Heart right ventricle (tissue), 16 donors: Measurements from ENCODE around the gene RPLP2. TPM values are rescaled to one million over a fixed set of nuclear protein-coding genes. Genes with fewer than 3 reads are reported as not detected.

ENCODE experiments used
- ATAC-seq, 8 donors: fragments of 200-7000 bp; cut with Tn5 transposase; one replicate each; pipeline ENCODE4 v1.9.1; 2020; ENCODE audit warnings: mild to moderate bottlenecking in 8 of 8, moderate library complexity in 8 of 8, moderate number of reproducible peaks in 1 of 8
- DNase-seq, 2 donors: peaks; one replicate each; pipeline ENCODE4 v3.0.0-alpha.2; 2020
- H3K27ac ChIP-seq, 10 donors: fragments of 200-600 bp; sonication (generic) in 2 of 10; one replicate each; pipeline versions ENCODE4 v1.5.0 to v1.8.0; 2020 to 2022; ENCODE audit warnings: mild to moderate bottlenecking in 3 of 10
- H3K27me3 ChIP-seq, 7 donors: fragments of 200-600 bp; one replicate each; pipeline ENCODE4 v1.8.0; 2021 to 2022; ENCODE audit warnings: mild to moderate bottlenecking in 2 of 7
- H3K36me3 ChIP-seq, 9 donors: fragments of 200-600 bp; sonication (generic) in 1 of 9; one replicate each; pipeline versions ENCODE4 v1.5.0 to v1.8.0; 2020 to 2022; ENCODE audit warnings: mild to moderate bottlenecking in 2 of 9
- H3K4me1 ChIP-seq, 9 donors: fragments of 200-600 bp; sonication (generic) in 1 of 9; one replicate each; pipeline versions ENCODE4 v1.5.0 to v1.8.0; 2020 to 2022; ENCODE audit warnings: mild to moderate bottlenecking in 4 of 9
- H3K4me3 ChIP-seq, 10 donors: fragments of 200-600 bp; sonication (generic) in 2 of 10; one replicate each; pipeline versions ENCODE4 v1.5.0 to v1.8.0; 2020 to 2022; ENCODE audit warnings: mild to moderate bottlenecking in 7 of 10, moderate library complexity in 2 of 10
- H3K9me3 ChIP-seq, 11 donors: fragments of 200-600 bp in 10 of 11; sonication (generic) in 2 of 11; one replicate each; pipeline versions ENCODE4 v1.5.0 to v1.8.0; 2013 to 2022; ENCODE audit warnings: mild to moderate bottlenecking in 2 of 11, control low read depth in 1 of 11, moderate library complexity in 1 of 11
- WGBS, 2 donors: extraction: QIAGEN DNeasy Blood & Tissue Kit; methylation state at CpG; one replicate each; pipeline ENCODE4 v1.1.7; 2013; ENCODE audit warnings: inconsistent platforms in 1 of 2; 5-methylcytosine and 5-hydroxymethylcytosine counted together
- intact Hi-C, 10 donors: fragments of 100-400 bp; cut with DNase I; formaldehyde crosslinking; loops; one replicate each; pipeline versions ENCODE4 v1.11.1 to v1.14.2; 2022
- polyA plus RNA-seq, 2 donors: library from polyadenylated mRNA; stranded (reverse); fragments of 200-250 nt; gene quantifications; one replicate each; pipeline ENCODE4 v1.2.3, GENCODE V29; 2013
- total RNA-seq, 10 donors: library from RNA; stranded (reverse); fragmentation: NEBNext Ultra II Directional in 3 of 10; extraction: Animal tissue kit (Norgen Biotek cat#: 25700) in 3 of 10; gene quantifications; one replicate each; pipeline versions ENCODE4 v1.2.1 to v1.2.4, GENCODE V29; 2021 to 2023
- TF ChIP-seq, protein P1 (sequence below), 9 donors: fragments of 200-600 bp; sonication (generic) in 2 of 9; IDR thresholded peaks; one replicate each; pipeline versions ENCODE4 v1.5.0 to v1.8.0; 2021 to 2022; ENCODE audit warnings: antibody characterized with exemption in 9 of 9, mild to moderate bottlenecking in 5 of 9, moderate library complexity in 1 of 9
- donor health status: Arrhythmogenic right ventricular cardiomyopathy.
- donor health status: ischemic (EF 13 %, LVEDD 7.1; RV severe dilation, severe dysfunction).
- donor health status: healthy with polysubstance abuse.
- donor health status: DM: no; HTN: yes; CAD: no.
- donor health status: DM: no; HTN: no; CAD: no.
- donor health status: ischemic (EF 25% LVEDD 6.9; RV normal size, moderate dysfunction).
- donor health status: ischemic (EF 25% LVEDD 5.7; RV mildly dilated, moderate dysfunction).
- donor health status: healthy.
- donor health status: DM: yes; HTN: yes; CAD: no.
- donor health status: Ischemic cardiomyopathy.
- donor health status: ischemic (EF 35%, LVEDD 5.7; RV mildly dilated, moderate dysfunction).
- donor health status: nonischemic (EF 11% LVEDD 7.7; RV severe dilation, severe dysfunction).
- donor health status: DM: yes; HTN: yes; CAD: no.
- donor health status: PGD.
- donor health status: ischemic (EF 29% LVEDD 5.4; RV normal size, mild dysfunction).
- donor health status: nonischemic (EF 23%, LVEDD 6.1; RV moderate dilation, normal function).

The RPLP2 gene
- total and polyA plus RNA-seq, 12 donors, result 765 to 1,699 (median 918) TPM

DNA sequence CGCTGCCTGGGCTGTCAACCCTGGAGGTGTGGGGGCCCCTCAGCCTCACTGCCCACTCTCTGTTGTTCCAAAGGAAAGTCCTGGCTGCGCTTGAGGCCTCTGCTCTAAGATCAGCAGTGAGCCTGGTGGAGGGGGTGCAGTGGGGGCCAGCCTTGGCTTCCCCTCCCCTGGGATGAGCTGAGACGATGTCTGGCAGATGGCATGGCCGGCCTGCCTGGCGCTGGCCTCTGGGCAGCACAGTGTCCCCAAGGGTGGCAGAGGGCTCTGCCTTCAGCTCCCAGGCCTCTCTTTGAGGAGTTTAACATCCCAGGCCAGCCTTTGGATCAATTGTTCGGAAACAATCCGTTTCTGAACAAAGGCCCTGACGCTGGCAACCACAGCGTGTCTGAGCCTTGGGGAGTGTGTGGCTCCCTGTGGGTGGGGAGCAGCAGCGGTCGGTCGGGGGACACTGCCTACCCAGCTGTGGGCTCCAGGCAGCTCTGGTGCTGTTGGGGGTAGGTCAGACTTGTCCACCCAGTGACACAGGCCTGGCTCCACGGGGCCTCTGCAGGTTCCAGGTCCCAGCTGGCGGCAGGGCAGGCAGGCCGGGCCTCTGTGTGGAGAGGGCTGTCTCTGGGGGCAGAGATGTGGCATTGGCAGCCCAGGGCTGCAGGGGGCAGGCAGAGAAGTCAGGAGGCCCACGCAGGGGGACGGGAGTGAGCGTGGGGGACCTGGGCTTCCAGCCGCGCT, 45.0 kb downstream of the RPLP2 start:
- peaks cover 0 to 9% (median 0%) of the 10 kb centered on the region in 7 donors for H3K27me3 ChIP-seq
- TF ChIP-seq, protein P1, sequence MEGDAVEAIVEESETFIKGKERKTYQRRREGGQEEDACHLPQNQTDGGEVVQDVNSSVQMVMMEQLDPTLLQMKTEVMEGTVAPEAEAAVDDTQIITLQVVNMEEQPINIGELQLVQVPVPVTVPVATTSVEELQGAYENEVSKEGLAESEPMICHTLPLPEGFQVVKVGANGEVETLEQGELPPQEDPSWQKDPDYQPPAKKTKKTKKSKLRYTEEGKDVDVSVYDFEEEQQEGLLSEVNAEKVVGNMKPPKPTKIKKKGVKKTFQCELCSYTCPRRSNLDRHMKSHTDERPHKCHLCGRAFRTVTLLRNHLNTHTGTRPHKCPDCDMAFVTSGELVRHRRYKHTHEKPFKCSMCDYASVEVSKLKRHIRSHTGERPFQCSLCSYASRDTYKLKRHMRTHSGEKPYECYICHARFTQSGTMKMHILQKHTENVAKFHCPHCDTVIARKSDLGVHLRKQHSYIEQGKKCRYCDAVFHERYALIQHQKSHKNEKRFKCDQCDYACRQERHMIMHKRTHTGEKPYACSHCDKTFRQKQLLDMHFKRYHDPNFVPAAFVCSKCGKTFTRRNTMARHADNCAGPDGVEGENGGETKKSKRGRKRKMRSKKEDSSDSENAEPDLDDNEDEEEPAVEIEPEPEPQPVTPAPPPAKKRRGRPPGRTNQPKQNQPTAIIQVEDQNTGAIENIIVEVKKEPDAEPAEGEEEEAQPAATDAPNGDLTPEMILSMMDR (IDR thresholded peaks at IDR 0.05), result no peak
- H3K36me3 ChIP-seq, result peaks cover 0 to 17% (median 0%) of the 10 kb centered on the region in 9 donors
- H3K4me3 ChIP-seq, result no peak overlapping the region
- ATAC-seq, result no peak
- peaks cover 12 to 67% (median 28%) of the 10 kb centered on the region in 9 donors for H3K4me1 ChIP-seq
- H3K27ac ChIP-seq, result peak overlapping the region in 2 of 10 donors; percentile 10 to 21
- 82 to 88% methylated on average over 20 of the region's 20 CpGs for WGBS, 2 donors
- intact Hi-C loops, result loop anchor here in 2 of 10 donors (10.0 kb wide), 1 partner anchor 190 kb away; no protein-coding TSS in a partner anchor
- no peak for DNase-seq
- no peaks in the 10 kb centered on the region for H3K9me3 ChIP-seq

DNA sequence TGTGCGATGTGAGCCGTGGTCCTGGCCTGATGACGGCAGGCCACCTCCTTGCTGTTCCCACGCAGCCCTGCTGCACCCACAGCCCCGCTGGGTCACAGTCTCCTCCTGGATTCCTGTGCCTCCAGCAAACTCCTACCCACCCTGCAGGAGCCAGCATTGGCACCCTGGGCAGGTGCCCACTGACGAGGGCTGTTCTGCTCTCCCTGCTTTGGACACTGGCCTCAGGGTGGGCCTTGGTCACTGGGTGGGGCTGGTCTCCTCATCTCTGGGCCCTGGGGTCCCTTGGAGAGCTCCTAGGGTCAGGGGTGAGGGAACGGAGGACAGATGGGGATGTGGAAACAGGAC, 45.5 kb downstream of the RPLP2 start:
- 92 to 93% methylated on average over 7 of the region's 7 CpGs for WGBS, 2 donors
- Histone ChIP-seq H3K9me3 (no peaks in the 10 kb centered on the region), H3K4me1 (peaks cover 13 to 68% (median 31%) of the 10 kb centered on the region in 9 donors), H3K27ac (no peak overlapping the region), H3K27me3 (peaks cover 0 to 4% (median 0%) of the 10 kb centered on the region in 7 donors), H3K36me3 (peaks cover 0 to 14% (median 0%) of the 10 kb centered on the region in 9 donors), H3K4me3 (no peak overlapping the region)
- ATAC-seq (no peak), DNase-seq (no peak)
- intact Hi-C loops, result loop anchor here in 2 of 10 donors (10.0 kb wide), 1 partner anchor 189 kb away; no protein-coding TSS in a partner anchor
- TF ChIP-seq, protein P1 (IDR thresholded peaks at IDR 0.05), result no peak

DNA sequence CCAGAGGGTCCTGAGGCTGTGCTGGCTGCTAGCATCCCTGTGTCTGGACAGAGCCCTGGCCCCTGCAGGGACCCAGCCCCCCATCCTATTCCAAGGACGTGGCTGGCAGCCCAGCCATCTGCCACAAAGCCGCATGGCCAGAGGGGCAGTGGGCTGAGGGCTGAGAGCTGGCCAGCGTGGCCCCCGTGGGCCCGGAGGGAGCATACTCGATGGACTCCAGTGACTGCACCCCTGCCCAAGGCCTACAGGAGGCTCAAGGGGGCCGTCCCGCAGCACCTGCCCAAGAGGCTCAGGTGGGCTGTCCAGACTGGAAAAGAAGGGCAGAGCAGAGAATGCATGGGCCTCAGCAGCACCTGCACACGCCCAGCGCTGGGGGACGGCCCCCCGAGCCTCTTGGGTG, 46.0 kb downstream of the RPLP2 start:
- Histone ChIP-seq H3K27ac (no peak overlapping the region), H3K9me3 (no peaks in the 10 kb centered on the region), H3K4me1 (peaks cover 11 to 67% (median 31%) of the 10 kb centered on the region in 9 donors), H3K36me3 (peaks cover 0 to 11% (median 0%) of the 10 kb centered on the region in 9 donors), H3K4me3 (no peak overlapping the region), H3K27me3 (no peaks in the 10 kb centered on the region)
- 90 to 92% methylated on average over 12 of the region's 12 CpGs for WGBS, 2 donors
- DNase-seq (no peak), ATAC-seq (no peak)
- intact Hi-C loops, result loop anchor here in 2 of 10 donors (10.0 kb wide), 1 partner anchor 189 kb away; no protein-coding TSS in a partner anchor
- TF ChIP-seq, protein P1 (IDR thresholded peaks at IDR 0.05), result no peak

DNA sequence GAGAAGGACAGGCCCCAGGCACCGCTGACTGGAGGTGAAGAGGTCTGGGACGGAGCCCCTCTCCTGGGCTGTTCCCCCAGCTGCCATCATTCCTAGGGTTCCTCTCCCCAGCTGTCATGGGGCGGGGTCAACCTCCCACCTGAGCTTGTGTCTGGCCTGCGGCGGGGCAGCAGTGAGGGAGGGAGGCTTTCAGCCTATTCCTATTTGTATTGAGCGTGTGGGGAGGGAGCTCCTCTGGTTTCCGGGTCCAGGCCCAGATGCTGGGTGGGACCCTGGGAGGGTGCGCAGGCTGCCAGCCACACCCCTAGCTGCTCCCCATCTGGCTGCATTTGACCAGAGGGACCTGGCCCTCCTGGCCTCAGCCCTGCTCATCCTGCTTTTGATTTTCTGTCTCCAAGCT, 46.6 kb downstream of the RPLP2 start:
- Histone ChIP-seq H3K4me1 (peaks cover 11 to 61% (median 29%) of the 10 kb centered on the region in 9 donors), H3K9me3 (no peaks in the 10 kb centered on the region), H3K27ac (no peak overlapping the region), H3K36me3 (peaks cover 0 to 9% (median 0%) of the 10 kb centered on the region in 9 donors), H3K27me3 (no peaks in the 10 kb centered on the region), H3K4me3 (no peak overlapping the region)
- DNase-seq, result no peak
- TF ChIP-seq, protein P1 (IDR thresholded peaks at IDR 0.05), result no peak
- ATAC-seq, result no peak
- WGBS, 2 donors, result 69 to 74% methylated on average over 8 of the region's 8 CpGs
- intact Hi-C loops, result loop anchor here in 2 of 10 donors (10.0 kb wide), 1 partner anchor 188 kb away; no protein-coding TSS in a partner anchor
